WERI-Rb-1 (cell line): ENCODE measurements around the gene MAPK12.

ENCODE experiments used
- DNase-seq: peaks from one replicate; pipeline ENCODE4 v3.0.0-alpha.2; 2020
- H3K27ac ChIP-seq: fragments of 250-450 bp; sonication (Bioruptor Pico); 2 replicates; pipeline ENCODE4 v1.5.1; 2020; ENCODE audit warnings: mild to moderate bottlenecking, moderate library complexity
- H3K27me3 ChIP-seq: fragments of 250-450 bp; sonication (Bioruptor Pico); 2 replicates; pipeline ENCODE4 v1.5.1; 2021; ENCODE audit warnings: mild to moderate bottlenecking, low read depth, moderate library complexity; ENCODE audit not compliant: insufficient read depth, severe bottlenecking
- H3K36me3 ChIP-seq: fragments of 250-450 bp; sonication (Bioruptor Pico); 2 replicates; pipeline ENCODE4 v1.5.1; 2020; ENCODE audit warnings: mild to moderate bottlenecking, moderate library complexity
- H3K4me3 ChIP-seq: 2 replicates; pipeline ENCODE4 v1.5.1; 2011; ENCODE audit warnings: low read depth, mild to moderate bottlenecking, control low read depth, low read length
- H3K9me3 ChIP-seq: fragments of 250-450 bp; sonication (Bioruptor Pico); 2 replicates; pipeline ENCODE4 v1.5.1; 2021; ENCODE audit warnings: mild to moderate bottlenecking, moderate library complexity; ENCODE audit not compliant: severe bottlenecking
- TF ChIP-seq, protein P1 (sequence below): IDR thresholded peaks from 2 replicates; pipeline ENCODE4 v1.5.1; 2011; ENCODE audit warnings: low read depth, mild to moderate bottlenecking, control low read depth, inconsistent platforms, low read length

The MAPK12 gene

DNA sequence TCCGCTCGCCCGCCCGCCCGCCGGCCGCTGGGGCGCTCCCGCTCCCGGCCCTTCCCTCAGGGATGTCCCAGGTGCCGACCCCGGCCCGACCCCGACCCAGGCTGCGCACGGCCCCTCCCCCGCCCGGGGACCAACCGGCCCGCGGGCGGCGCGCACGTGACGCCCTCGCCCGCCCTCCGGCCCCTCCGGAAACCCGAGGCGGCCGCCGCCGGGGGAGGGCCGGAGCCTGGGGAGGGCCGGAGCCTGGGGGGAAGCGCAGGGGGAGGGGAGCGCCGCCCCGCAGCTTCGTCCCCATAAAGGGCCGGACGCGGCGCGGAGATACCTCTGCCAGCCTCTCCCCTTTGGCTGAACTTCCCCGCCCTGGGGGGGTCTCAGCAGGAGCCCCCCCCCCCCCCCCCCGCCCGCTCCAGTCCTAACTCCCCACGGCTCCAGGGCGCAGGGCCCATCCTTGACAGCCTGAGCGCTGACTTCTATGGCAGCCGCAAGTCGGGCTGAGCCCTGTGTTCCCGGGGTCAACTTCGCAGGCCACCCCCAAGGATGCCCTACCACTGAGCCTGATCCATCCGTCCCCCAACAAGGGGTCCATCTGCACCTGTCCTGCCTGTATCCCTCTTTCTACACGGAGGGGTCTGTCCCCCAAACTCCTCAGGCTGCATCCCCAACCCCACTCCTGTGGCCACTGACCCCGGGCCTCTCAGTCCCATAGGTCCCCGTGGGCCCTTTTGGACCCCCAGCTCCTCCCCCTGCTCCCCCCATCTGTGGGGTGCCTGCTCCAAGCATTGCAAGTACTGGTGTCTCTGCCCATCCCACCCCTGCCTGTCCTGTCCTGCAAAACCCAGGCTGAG, at the start of gene MAPK12:
Gene MAPK12 (minus strand): TSS at position 69 of the 845 bp plus-strand sequence. CDS start 174 bp downstream, outside the sequence.
- H3K27me3 ChIP-seq, result no peaks in the 10 kb centered on the region
- H3K27ac ChIP-seq, result peak within 1 kb of the TSS; percentile 80
- peak; percentile 75 for DNase-seq
- TF ChIP-seq, protein P1, sequence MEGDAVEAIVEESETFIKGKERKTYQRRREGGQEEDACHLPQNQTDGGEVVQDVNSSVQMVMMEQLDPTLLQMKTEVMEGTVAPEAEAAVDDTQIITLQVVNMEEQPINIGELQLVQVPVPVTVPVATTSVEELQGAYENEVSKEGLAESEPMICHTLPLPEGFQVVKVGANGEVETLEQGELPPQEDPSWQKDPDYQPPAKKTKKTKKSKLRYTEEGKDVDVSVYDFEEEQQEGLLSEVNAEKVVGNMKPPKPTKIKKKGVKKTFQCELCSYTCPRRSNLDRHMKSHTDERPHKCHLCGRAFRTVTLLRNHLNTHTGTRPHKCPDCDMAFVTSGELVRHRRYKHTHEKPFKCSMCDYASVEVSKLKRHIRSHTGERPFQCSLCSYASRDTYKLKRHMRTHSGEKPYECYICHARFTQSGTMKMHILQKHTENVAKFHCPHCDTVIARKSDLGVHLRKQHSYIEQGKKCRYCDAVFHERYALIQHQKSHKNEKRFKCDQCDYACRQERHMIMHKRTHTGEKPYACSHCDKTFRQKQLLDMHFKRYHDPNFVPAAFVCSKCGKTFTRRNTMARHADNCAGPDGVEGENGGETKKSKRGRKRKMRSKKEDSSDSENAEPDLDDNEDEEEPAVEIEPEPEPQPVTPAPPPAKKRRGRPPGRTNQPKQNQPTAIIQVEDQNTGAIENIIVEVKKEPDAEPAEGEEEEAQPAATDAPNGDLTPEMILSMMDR, result no peak
- no peaks in the 10 kb centered on the region for H3K9me3 ChIP-seq
- H3K4me3 ChIP-seq, result peak within 1 kb of the TSS; percentile 77
- peaks cover 38% of the 10 kb centered on the region for H3K36me3 ChIP-seq

DNA sequence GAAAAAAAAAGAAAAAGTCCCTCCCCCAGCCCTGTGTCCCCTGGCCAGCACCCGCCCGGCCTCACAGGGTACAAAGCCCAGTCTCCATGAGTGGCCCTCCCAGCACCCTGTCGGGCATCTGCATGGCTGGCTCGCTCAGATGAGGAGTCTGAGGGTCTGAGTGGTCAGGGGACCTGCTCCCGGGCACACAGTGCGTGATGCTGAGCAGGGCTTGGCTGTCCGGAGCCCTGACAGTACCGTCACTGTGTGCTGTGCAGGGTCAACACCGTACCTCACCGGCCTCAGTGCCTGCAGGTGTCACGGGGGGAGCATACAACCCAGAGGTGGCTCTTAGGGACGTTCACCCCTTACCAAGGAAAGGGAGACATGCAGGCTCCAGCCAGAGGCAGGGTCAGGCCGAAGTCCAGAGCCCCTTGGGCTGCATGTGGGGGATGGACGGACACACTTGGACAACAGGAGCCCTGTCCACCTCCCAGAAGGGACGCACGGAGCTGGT, 49.5 kb upstream of the MAPK12 start:
- H3K36me3 ChIP-seq, result peaks cover 8% of the 10 kb centered on the region
- H3K4me3 ChIP-seq, result no peak overlapping the region
- H3K9me3 ChIP-seq, result no peaks in the 10 kb centered on the region
- no peak overlapping the region for H3K27ac ChIP-seq
- TF ChIP-seq, protein P1, result no peak
- DNase-seq, result no peak
- H3K27me3 ChIP-seq, result no peaks in the 10 kb centered on the region

GRCh38 chr22:50310031-50310722, 48.7 kb upstream of the MAPK12 start:
- peaks cover 15% of the 10 kb centered on the region for H3K36me3 ChIP-seq
- H3K27ac ChIP-seq, result peak overlapping the region; percentile 74; the same call in 1 of the 2 replicates
- TF ChIP-seq, protein P1, result no peak
- H3K4me3 ChIP-seq, result no peak overlapping the region
- H3K27me3 ChIP-seq, result no peaks in the 10 kb centered on the region
- H3K9me3 ChIP-seq, result no peaks in the 10 kb centered on the region
- DNase-seq, result no peak

DNA sequence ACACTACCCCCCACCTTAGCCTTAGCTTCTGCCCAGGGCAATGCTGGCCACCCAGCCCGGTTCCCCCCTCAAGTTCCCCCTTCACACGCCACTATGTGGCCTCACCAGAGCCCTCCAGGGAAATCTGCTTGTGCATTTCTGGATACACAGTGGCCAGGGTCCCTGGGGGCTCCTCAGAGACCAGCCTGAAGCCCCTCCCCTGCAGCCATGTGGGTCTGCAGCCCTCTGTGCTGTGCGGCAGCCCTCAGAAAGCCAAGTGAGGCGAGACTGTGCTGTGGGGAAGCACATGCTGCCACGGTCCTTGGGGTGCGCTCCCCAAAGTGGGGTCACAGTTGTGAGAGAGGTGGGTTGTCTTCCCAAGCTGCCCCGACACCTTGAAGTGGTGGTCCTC, 48.1 kb upstream of the MAPK12 start:
- H3K27ac ChIP-seq, result peak overlapping the region; percentile 74
- peaks cover 21% of the 10 kb centered on the region for H3K36me3 ChIP-seq
- no peaks in the 10 kb centered on the region for H3K27me3 ChIP-seq
- DNase-seq, result no peak
- TF ChIP-seq, protein P1, result no peak
- H3K9me3 ChIP-seq, result no peaks in the 10 kb centered on the region
- no peak overlapping the region for H3K4me3 ChIP-seq

- Histone ChIP-seq H3K27me3 (no peaks in the 10 kb centered on the region), H3K36me3 (peaks cover 23% of the 10 kb centered on the region), H3K27ac (peak overlapping the region; percentile 74), H3K4me3 (no peak overlapping the region), H3K9me3 (no peaks in the 10 kb centered on the region)
- DNase-seq, result peak; percentile 37
- TF ChIP-seq, protein P1, result no peak
These were observed 47.6 kb upstream of the MAPK12 start for GRCh38 chr22:50308986-50309600.
